GM19328 (cell line): ENCODE data around the gene SUV39H2.
"Not testable (repeated sequence)": the region's sequence is repeated elsewhere in the genome, so short reads cannot be mapped to it uniquely, and the experiment has no call there.

ENCODE experiments used
- ATAC-seq: cut with Tn5 transposase; IDR thresholded peaks from one replicate; pipeline ENCODE4 v1.9.1; 2021; ENCODE audit warnings: mild to moderate bottlenecking, moderate library complexity; ENCODE audit not compliant: unreplicated experiment

The SUV39H2 gene

DNA sequence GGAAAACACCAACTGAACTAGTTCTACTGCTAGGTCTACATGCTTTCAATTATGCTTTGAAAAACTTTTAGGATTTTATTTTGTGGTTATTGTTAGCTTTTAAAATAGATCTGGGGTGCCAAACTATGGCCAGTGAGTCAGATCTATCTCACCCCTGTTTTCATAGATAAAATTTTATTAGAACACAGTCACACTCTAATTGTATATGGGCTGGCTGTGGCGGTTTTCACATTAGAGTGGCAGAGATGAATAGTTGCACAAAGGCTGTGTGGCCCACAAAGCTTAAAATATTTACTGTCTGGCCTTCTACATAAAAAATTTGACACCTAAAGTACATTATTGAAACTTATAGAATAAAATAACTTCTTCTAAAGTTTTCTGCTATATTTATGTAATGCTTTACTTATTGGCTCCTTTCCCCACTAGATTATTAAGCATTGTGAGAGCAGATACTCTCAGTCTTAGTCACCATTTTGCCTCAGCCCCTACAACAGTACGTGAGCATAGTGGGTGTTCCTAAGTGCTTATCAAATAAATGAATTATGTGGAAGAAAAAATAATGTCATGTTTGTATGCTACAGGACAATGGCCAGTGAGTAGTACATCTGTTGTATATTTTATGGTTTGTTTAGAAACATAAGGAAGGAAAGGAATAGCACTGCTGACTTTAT is 5.4 kb upstream of the SUV39H2 start:
- ATAC-seq: no peak

DNA sequence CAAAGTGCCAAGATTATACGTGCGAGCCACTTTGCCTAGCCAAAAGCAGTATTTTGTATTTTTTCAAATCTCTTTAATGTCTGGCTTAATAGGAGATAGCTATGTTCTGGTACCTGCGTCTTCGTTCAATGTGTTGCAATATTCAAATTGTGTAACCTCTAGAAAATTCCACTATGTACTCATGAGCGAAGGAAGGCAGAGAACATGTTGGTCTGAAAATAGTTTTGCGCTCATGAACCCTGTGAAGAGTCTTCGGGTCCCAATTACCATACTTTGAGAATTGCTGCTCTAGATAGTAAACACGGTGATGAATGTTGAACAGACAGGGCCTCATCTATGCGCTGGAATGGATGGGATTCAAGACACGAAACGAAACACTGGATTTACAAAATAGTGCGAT is 2.7 kb upstream of the SUV39H2 start:
- ATAC-seq: no peak

DNA sequence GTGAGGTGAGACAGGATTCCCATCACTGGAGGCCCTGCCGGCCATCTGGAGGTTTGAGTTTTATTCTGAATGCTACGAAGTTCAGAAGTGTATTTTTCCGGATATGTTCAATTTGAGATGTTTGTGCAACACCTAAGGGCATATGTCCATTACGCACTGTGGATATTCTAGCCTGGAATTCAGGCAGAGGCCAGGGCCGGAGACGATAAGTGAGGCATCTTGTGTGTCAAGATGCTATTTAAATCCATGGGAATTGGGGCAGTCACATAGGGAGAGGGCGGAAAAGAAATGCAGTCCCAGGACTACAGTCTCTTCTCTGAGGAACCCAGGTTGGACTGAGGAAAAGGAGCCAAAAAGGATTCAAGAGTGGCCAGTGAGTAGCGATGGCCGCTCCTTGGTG is 1.9 kb upstream of the SUV39H2 start:
- ATAC-seq: no peak

DNA sequence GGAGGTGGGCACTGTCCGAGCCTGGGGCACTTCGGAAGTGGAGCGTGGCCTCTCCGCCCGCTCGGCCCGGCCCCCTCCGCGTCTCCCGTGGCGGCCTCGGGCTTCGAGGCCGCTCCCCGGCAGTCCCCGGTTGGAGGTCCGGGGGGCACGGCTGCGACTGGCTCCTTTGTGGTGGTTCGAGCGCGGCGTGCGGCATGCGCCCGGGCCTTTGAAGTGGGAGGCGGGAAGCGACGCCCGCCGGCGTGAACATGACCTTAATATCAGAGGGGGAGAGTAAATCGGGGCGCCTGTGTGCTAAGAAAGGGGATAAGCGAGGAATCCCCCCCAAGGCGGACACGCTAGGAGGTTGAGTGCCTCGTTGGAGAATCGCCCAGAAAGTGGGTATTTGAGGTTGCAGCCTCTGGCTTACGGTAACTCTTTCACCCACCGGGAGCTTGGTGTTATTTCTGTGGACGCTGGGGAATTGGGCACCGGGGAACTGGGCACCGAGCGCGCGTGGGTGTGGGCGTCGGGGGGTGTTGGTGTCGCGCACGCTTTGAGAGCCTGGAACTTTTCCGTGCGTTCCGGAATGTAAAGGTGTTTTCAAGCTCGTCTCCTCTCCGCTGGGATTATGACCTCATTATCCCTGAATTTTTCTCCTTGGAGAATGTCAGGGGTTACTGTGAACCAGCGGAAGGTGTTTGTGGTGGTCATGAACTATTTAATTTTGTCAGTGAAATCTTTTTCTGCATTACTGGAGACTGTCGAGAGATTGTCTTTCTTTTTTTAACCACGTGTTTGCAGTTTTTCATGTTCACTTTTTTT is 660 bp downstream of the SUV39H2 start:
- ATAC-seq: peak; percentile 28

DNA sequence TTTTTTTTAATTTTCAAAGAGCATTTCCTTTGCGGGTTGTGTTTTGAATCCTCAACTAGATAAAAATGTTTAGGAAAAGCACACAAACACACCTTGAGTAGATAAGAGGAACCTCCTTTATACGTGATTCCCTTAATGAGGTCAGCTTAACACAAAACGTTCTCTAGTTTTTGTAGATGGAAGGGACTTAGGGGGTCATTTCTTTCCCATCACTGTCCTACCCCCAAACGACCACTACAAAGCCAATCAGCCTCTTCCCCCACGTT is 1.2 kb downstream of the SUV39H2 start:
- no peak for ATAC-seq

DNA sequence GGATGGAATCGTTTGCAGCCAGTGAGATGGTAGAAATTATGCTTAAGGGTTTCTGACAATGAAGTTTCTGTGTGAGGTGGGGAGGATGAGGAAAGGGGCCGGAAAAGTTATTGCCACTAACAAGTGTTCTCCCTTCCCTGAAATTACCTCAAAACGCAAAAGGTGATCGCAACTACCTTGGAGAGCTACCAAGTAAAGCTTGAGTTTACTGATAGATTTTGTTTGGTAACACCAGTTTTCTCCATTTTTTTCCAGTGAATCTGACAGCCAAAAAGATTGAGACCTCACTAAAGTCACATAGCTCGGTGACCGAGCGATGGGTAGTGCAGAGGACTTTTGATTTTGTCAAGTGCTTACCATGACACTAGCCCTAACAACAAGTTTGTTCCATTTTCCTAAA is 1.6 kb downstream of the SUV39H2 start:
- no peak for ATAC-seq

DNA sequence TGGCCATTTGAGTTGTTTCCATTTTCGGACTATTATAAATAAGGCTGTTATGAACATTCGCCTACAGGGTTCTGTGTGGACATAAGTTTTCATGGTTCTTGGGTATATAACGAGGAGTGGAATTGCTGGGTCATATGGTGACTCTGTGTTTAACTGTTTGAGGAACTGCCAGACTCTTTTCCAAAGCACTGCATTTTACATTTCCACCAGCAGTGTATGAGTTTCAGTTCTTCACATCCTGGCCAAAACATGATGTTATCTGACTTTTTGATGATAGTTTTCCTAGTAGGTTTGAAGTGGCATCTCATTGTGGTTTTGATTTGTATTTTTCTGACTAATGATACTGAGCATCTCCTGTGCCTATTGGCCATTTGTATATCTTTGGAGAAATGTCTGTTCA is 5.4 kb downstream of the SUV39H2 start:
- ATAC-seq: no peak

DNA sequence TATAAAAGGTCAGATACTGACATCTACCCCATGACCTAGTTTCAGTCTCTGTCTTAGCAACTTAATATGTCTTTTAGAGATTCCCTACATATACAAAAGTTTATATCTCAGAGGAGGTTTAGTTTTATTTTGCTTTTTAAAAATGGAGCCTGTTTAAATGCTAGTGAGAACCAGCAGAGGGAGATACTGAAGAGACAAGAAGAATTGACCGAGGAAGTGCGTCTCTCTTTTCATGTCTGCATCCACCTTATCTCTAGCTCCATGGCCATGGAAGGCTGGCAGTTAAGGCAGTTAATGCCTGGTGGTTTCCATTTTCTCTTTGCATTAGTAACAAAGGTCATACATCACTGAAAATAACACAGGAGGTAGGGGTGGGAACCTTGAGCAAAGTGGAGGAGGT is 10.7 kb downstream of the SUV39H2 start:
- no peak for ATAC-seq

DNA sequence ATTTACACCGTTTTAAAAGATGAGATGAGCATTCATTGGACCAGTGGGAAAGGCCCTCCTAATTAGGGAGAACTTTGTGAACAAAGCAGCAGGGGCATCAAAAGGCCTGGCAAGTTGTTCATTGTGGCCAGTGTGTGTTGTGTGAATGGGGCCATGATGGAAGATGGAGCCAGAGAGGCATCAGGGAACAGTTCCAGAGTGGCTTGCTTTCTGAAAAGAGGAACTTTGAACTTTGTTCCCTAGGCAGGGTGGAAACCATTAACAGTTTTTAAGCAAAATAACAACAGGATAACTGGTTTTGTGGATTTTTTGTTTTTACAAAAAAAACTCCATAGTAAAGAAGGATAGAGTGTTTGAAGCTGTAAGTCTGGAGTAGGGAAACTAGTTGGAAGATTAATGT is 12.5 kb downstream of the SUV39H2 start:
- ATAC-seq: no peak

DNA sequence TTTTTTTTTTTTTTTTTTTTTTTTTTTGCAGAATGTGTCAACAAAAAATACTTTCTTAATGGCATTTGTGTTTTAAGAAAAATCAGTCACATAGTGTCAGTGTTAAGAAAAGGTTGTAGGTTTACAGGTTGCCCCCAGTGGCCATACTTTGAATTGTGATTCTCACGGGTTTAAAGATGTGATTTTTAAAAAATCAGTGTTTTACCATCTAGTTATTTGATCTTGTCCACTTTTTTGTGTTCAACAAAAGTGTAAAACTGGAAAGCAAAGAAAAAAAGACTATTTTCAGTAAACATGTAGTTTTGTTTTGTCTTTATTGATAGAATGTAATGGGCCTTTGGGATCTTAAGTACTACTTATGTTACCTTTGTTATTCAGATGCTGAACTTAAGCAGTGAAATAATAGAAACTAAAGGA is 25.7 kb downstream of the SUV39H2 start:
- ATAC-seq: no peak

DNA sequence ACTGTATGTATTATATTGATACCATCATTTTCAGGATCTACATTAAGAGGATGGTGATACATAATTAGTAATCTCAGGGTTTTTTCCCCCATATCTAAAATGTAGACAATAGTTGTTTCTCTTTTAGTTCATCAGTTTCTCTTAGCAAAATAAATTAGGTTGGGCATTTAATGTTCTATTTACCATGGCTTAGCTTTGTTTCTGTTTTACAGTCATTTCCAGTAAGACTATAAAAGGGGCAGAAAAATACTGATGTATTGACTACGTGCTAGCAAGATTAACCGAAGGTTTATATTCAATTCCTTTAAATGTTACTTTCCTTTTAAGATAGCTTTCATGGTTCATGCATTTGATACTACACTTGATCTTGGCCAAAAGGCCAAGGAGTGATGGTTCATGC is 26.2 kb downstream of the SUV39H2 start:
- no peak for ATAC-seq

DNA sequence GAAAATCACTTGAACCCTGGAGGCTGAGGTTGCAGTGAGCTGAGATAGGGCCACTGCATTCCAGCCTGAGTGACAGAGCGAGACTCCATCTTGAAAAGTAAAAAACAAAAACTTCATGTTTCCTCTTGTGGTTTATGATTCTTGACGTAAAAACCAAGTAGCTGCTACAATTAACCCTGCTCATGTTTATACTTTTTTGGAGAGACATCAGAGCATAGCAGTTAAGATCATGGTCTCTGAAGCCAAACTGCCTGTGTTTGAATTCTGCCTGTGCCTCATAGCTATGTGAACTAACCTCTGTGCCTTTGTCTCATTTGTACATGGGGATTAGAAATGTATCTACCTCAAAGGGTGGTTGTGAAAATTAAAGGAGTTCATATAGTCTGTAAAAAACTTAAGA is 27.2 kb downstream of the SUV39H2 start:
- ATAC-seq: no peak

DNA sequence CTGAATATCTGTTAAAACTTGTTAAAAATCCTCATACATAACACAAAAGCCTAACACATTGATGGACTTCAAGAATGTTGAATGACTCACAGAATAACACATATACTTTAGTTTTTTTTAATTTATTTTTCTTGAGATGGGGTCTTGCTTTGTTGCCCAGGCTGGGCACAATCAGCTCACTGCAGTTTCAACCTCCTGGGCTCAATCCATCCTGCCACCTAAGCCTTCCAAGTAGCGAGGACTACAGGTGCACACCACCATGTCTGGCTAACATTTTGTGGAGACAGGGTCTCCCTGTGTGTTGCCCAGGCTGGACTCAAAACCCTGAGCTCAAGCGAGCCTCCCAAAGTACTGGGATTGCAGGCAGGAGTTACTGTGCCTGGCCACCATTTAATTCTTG is 28.1 kb downstream of the SUV39H2 start:
- ATAC-seq: no peak

DNA sequence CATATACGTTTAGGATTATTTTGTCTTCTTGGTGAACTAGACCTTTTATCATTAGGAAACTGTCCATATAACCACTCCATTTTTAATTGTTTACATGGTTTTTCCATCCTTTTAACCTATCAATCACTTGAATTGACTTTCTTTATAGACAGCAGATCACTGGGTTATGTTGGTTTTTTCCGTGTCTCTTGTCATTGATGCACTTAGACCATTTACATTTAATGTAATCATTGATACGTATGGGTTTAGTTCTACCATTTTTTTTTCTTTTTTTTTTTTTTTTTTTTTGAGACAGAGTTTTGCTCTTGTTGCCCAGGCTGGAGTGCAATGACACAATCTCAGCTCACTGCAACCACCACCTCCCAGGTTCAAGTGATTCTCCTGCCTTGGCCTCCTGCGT is 28.9 kb downstream of the SUV39H2 start:
- not testable (repeated sequence) for ATAC-seq

DNA sequence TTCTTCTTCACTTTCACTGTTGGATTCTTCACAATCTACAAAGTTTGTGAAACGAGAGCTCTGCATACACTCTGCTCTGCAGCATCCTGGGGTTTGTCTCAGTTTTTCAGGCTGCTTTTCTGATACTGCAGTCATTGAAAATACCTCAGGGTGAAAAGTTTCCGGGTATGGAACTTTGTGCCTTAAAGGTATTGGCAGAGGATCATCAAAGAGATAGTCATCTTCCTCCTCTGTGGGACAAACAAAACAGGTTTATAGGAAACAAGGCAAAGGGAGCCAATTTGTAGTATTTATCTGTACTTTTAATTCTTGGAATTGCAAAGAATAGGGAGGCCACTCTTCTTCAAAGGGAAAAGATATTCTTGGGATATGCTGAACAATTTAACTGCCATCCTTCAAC is 30.4 kb downstream of the SUV39H2 start:
- no peak for ATAC-seq

DNA sequence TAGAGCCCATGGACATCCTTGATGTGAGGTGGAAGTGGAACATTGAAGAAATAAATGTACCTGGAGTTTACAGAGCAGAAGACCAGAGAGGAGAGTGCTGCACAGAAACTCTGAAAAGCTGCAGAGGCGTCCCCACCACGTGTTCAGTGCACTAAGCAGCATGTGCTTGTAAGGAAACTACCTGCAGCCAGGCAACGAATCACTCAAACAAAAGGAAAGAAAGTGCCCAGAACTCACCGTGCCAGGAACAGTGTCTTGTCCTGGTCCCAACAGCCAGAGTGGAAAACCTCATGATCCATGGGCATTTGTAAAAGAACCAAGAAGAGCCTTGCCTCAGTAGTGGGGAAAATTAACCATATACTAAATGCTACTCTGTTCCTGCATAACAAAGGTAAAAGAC is 32.3 kb downstream of the SUV39H2 start:
- no peak for ATAC-seq

DNA sequence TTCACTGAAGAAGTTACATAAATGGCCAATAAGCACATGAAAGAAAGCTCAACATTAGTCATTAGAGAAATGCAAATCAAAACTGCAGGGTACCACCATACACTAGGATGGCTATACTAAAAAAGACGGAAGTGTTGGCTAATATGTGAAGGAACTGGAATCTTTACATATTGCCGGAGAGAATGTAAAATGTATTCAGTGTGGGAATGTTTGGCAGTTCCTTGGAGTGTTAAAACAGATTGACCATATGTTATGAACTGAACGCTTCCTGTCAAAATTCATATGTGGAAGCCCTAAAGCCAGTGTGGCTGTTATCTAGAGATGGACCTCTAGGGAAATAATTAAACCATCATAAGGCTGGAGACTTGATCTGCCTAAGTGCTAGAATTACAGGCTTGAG is 33.1 kb downstream of the SUV39H2 start:
- no peak for ATAC-seq

DNA sequence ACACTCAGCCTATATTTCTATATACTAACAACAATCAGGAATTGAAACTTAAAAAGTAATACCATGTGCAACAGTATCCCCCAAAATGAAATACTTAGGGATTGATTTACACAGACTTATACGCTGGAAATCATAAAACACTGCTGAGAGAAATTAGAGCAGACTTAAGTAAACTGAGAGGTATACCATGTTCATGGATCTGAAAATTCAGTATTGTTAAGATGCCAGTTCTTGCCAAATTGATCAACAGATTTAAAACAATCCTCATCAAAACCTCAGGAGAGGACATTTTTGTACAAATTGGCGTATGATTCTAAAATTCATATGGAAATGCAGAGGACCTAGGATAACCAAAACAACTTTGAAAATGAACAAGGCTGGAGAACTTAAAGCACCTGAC is 37.9 kb downstream of the SUV39H2 start:
- ATAC-seq: no peak

DNA sequence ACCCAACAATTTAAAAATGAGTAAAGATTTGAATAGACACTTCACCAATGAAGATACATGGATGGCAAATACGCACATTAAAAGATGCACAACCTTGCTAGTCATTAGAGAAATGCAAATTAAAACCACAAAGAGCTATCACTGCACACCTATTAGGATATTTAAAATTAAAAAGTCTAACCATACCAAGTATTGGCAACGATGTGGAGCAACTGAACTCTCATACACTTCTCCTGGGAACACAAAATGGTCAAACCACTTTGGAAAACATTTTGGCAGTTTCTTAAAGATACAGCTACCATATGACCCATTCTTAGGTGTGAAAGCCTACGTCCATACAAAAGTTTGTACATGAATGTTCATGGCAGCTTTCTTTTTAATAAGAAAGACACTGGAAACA is 39.2 kb downstream of the SUV39H2 start:
- no peak for ATAC-seq

DNA sequence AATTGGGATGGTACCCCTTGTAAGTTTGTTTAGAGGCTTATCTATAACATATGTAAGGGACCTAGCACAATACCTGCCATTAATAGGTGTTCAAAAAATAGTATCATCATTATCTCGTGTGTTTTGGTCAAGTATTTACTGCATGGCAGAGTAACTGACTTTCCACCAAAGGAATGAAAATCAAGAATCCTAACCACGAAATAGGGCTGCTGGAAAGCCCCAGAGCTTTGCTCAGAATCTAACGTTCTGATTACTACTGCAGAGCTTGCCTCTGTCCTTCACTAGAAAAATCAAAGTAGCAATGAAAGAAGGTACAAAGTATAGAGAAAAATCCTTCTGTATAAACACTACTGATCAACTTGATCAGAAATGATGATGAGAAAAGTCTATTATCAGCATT is 40.3 kb downstream of the SUV39H2 start:
- ATAC-seq: no peak

DNA sequence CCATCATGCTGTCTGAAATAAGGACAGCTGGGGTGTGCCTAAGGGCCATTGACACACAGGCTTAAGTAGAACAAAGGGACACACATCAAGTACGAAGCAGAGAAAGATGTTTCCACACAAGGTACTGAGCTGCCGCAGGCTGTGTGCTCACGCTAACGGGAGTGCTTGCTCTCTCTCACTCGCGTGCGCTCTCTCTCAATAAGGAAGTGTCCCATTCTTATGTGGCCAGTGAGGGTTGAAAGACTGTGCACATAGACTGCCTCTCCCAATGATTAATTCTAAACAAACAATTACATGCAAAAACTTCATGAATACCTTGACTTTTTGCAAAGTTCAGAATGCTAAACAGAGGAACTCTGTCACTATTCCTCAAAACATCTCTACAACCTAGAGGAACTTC is 45.3 kb downstream of the SUV39H2 start:
- no peak for ATAC-seq

DNA sequence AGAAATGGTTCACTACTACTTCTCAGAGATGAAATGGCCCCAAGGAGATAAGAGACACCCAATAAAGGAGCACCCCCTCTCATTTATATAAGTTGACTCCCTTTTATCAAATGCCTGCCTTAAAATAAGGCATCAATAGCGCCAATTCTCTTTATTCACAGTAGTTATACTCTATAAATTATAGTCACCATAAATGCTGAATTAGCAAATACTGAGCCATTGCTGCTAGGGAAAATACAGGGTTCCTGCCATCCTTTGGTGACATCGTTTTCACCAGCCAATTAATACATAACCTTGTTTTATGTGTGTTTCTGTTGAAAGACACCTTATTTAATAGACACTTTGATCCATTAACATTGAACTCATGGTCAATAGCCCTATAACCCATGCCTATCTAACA is 46.6 kb downstream of the SUV39H2 start:
- ATAC-seq: no peak

DNA sequence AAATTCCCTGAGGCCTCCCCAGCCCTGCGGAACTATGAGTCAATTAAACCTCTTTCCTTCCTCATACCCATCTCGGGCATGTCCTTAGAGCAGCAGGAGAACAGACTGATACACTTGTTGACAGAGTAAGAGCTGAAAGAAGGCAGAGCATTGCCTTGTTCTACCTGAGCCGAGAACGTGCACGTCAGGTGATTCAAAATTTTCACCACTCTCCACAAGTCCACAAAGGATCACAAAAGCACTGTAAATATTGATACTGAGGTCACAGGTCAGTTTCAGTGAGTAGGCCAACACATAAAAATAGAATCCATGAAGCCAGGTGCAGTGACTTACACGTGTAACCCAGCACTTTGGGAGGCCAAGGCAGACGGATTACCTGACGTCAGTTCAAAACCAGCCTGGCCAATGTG is 47.4 kb downstream of the SUV39H2 start:
- no peak for ATAC-seq
